ENCODE measurements around the gene ITGB1BP1.

GRCh38 chr2:9391961-9392720 is 31.2 kb downstream of the ITGB1BP1 start:
- no peak for TF ChIP-seq RAD21 (IDR thresholded peaks at IDR 0.05; ENCODE audit: low read depth)
- no peak for TF ChIP-seq FOXM1 (IDR thresholded peaks at IDR 0.05; ENCODE audit: borderline replicate concordance, low read depth)
- TF ChIP-seq TAF1 (IDR thresholded peaks at IDR 0.05; ENCODE audit: low read depth) = no peak
